GM19099 (cell line): Measurements from ENCODE around the gene PPP3R1.

ENCODE experiments used
- POLR2A ChIP-seq: IDR thresholded peaks from 3 replicates; pipeline ENCODE4 v1.6.1; 2011; ENCODE audit warnings: low read depth; ENCODE audit not compliant: insufficient read length; ENCODE audit errors: extremely low read depth

The PPP3R1 gene

GRCh38 chr2:68252400-68253218 lies at the start of gene PPP3R1:
TSS of gene PPP3R1 (minus strand) at chr2:68252532. CDS start at chr2:68252127, 405 bp downstream.
- peak; percentile 90 for TF ChIP-seq POLR2A

GRCh38 chr2:68295516-68295915 lies 43.2 kb upstream of the PPP3R1 start:
- no peak for TF ChIP-seq POLR2A

- TF ChIP-seq POLR2A: no peak
Observed at GRCh38 chr2:68294913-68295312, 42.6 kb upstream of the PPP3R1 start.

- no peak for TF ChIP-seq POLR2A
Observed at GRCh38 chr2:68294187-68294586, 41.9 kb upstream of the PPP3R1 start.

- TF ChIP-seq POLR2A: no peak
Observed at GRCh38 chr2:68293755-68294154, 41.4 kb upstream of the PPP3R1 start.

GRCh38 chr2:68293024-68293423 lies 40.7 kb upstream of the PPP3R1 start:
- no peak for TF ChIP-seq POLR2A

- TF ChIP-seq POLR2A: no peak
Observed at GRCh38 chr2:68292108-68292710, 39.9 kb upstream of the PPP3R1 start.

GRCh38 chr2:68291314-68291713 lies 39.0 kb upstream of the PPP3R1 start:
- TF ChIP-seq POLR2A: no peak

GRCh38 chr2:68290901-68291300 lies 38.6 kb upstream of the PPP3R1 start:
- TF ChIP-seq POLR2A: no peak

- TF ChIP-seq POLR2A: no peak
Observed at GRCh38 chr2:68287580-68288441, 35.5 kb upstream of the PPP3R1 start.

- TF ChIP-seq POLR2A: no peak
Observed at GRCh38 chr2:68284896-68285295, 32.6 kb upstream of the PPP3R1 start.

GRCh38 chr2:68283419-68283812 lies 31.1 kb upstream of the PPP3R1 start:
- TF ChIP-seq POLR2A: no peak

GRCh38 chr2:68282811-68283418 lies 30.6 kb upstream of the PPP3R1 start:
- no peak for TF ChIP-seq POLR2A

GRCh38 chr2:68280796-68281195 lies 28.5 kb upstream of the PPP3R1 start:
- TF ChIP-seq POLR2A: no peak

- no peak for TF ChIP-seq POLR2A
Observed at GRCh38 chr2:68280348-68280747, 28.0 kb upstream of the PPP3R1 start.

GRCh38 chr2:68279691-68280090 lies 27.4 kb upstream of the PPP3R1 start:
- TF ChIP-seq POLR2A: no peak

- TF ChIP-seq POLR2A: no peak
Observed at GRCh38 chr2:68278169-68278568, 25.8 kb upstream of the PPP3R1 start.
